Heart left ventricle (tissue), 16 donors: ENCODE results near the gene MB21D2. TPM values are rescaled to one million over a fixed set of nuclear protein-coding genes. Genes with fewer than 3 reads are reported as not detected.

Experiments used
- ATAC-seq, 4 donors: fragments of 200-7000 bp; cut with Tn5 transposase; one replicate each; pipeline ENCODE4 v1.9.1; 2020 to 2022; ENCODE audit warnings: moderate library complexity in 4 of 4, mild to moderate bottlenecking in 3 of 4, moderate number of reproducible peaks in 1 of 4
- DNase-seq, 5 donors: peaks; one replicate each; pipeline ENCODE4 v3.0.0-alpha.2; 2020
- H3K27ac ChIP-seq, 12 donors: fragments of 200-600 bp; sonication (generic) in 4 of 12; one replicate each; pipeline versions ENCODE4 v1.5.0 to v1.8.0; 2016 to 2022; ENCODE audit warnings: mild to moderate bottlenecking in 2 of 12
- H3K27me3 ChIP-seq, 9 donors: fragments of 200-600 bp; sonication (generic) in 2 of 9; one replicate each; pipeline versions ENCODE4 v1.5.1 to v1.8.0; 2016 to 2022; ENCODE audit warnings: mild to moderate bottlenecking in 3 of 9
- H3K36me3 ChIP-seq, 9 donors: fragments of 200-600 bp; sonication (generic) in 2 of 9; one replicate each; pipeline versions ENCODE4 v1.5.0 to v1.8.0; 2018 to 2022; ENCODE audit warnings: mild to moderate bottlenecking in 2 of 9
- H3K4me1 ChIP-seq, 12 donors: fragments of 200-600 bp; sonication (generic) in 4 of 12; one replicate each; pipeline versions ENCODE4 v1.5.0 to v1.8.0; 2016 to 2022; ENCODE audit warnings: mild to moderate bottlenecking in 3 of 12
- H3K4me3 ChIP-seq, 12 donors: fragments of 200-600 bp; sonication (generic) in 4 of 12; one replicate each; pipeline versions ENCODE4 v1.5.0 to v1.8.0; 2017 to 2022; ENCODE audit warnings: mild to moderate bottlenecking in 9 of 12, moderate library complexity in 4 of 12
- H3K9me3 ChIP-seq, 12 donors: fragments of 200-600 bp; sonication (generic) in 4 of 12; one replicate each; pipeline versions ENCODE4 v1.5.0 to v1.8.0; 2016 to 2022; ENCODE audit warnings: mild to moderate bottlenecking in 1 of 12
- CTCF ChIP-seq, 12 donors: fragments of 200-600 bp; sonication (generic) in 4 of 12; IDR thresholded peaks; one replicate each; pipeline versions ENCODE4 v1.5.0 to v1.8.0; 2018 to 2022; ENCODE audit warnings: antibody characterized with exemption in 12 of 12, mild to moderate bottlenecking in 5 of 12
- POLR2A ChIP-seq, 2 donors: fragments of 450-650 bp; IDR thresholded peaks; one replicate each; pipeline ENCODE4 v1.6.1; 2017; ENCODE audit warnings: antibody characterized with exemption in 2 of 2, mild to moderate bottlenecking in 2 of 2, moderate library complexity in 2 of 2
- WGBS, 4 donors: extraction: QIAGEN DNeasy Blood & Tissue Kit in 2 of 4; methylation state at CpG; one replicate each; pipeline versions ENCODE4 v1.1.5 to v1.1.7; 2013 to 2018; 5-methylcytosine and 5-hydroxymethylcytosine counted together
- intact Hi-C, 10 donors: fragments of 100-400 bp; cut with DNase I; formaldehyde crosslinking; loops; one replicate each; pipeline versions ENCODE4 v1.11.1 to v1.14.2; 2022
- polyA plus RNA-seq, 2 donors: library from polyadenylated mRNA; stranded (reverse); fragments of 200-250 nt; gene quantifications; one replicate each; pipeline ENCODE4 v1.2.3, GENCODE V29; 2013
- total RNA-seq, 9 donors: library from RNA; depleted of rRNA in 2 of 9; stranded (reverse); fragments of >200 nt in 2 of 9; fragmentation: NEBNext Ultra II Directional in 3 of 9; extraction: Animal tissue kit (Norgen Biotek cat#: 25700) in 3 of 9; gene quantifications; one replicate each; pipeline versions ENCODE4 v1.1.0 to v1.2.4, GENCODE V29; 2016 to 2023
- donor health status: ischemic (EF 13 %, LVEDD 7.1; RV severe dilation, severe dysfunction).
- donor health status: healthy with polysubstance abuse.
- donor health status: DM: no; HTN: yes; CAD: no.
- donor health status: DM: no; HTN: no; CAD: no.
- donor health status: ischemic (EF 25% LVEDD 6.9; RV normal size, moderate dysfunction).
- donor health status: ischemic (EF 25% LVEDD 5.7; RV mildly dilated, moderate dysfunction).
- donor health status: healthy.
- donor health status: DM: yes; HTN: yes; CAD: no.
- donor health status: ischemic (EF 35%, LVEDD 5.7; RV mildly dilated, moderate dysfunction).
- donor health status: nonischemic (EF 11% LVEDD 7.7; RV severe dilation, severe dysfunction).
- donor health status: DM: yes; HTN: yes; CAD: no.
- donor health status: PGD.
- donor health status: ischemic (EF 29% LVEDD 5.4; RV normal size, mild dysfunction).
- donor health status: nonischemic (EF 23%, LVEDD 6.1; RV moderate dilation, normal function).

MB21D2 gene
- total and polyA plus RNA-seq, 11 donors: 0.91 to 5.0 (median 3.1) TPM

GRCh38 chr3:192880313-192880712 is 37.3 kb downstream of the MB21D2 start:
- no peaks in the 10 kb centered on the region for H3K36me3 ChIP-seq
- ATAC-seq: no peak
- intact Hi-C loops: no loop called here
- DNase-seq: no peak
- H3K27me3 ChIP-seq: no peaks in the 10 kb centered on the region
- H3K4me1 ChIP-seq: peaks cover 0 to 14% (median 0%) of the 10 kb centered on the region in 12 donors
- no peaks in the 10 kb centered on the region for H3K9me3 ChIP-seq
- 57 to 66% (median 61%) methylated on average over 6 of the region's 6 CpGs for WGBS, 4 donors
- no peak overlapping the region for H3K27ac ChIP-seq
- no peak for TF ChIP-seq CTCF (IDR thresholded peaks at IDR 0.05)
- no peak for TF ChIP-seq POLR2A (IDR thresholded peaks at IDR 0.05)
- no peak overlapping the region for H3K4me3 ChIP-seq

DNA sequence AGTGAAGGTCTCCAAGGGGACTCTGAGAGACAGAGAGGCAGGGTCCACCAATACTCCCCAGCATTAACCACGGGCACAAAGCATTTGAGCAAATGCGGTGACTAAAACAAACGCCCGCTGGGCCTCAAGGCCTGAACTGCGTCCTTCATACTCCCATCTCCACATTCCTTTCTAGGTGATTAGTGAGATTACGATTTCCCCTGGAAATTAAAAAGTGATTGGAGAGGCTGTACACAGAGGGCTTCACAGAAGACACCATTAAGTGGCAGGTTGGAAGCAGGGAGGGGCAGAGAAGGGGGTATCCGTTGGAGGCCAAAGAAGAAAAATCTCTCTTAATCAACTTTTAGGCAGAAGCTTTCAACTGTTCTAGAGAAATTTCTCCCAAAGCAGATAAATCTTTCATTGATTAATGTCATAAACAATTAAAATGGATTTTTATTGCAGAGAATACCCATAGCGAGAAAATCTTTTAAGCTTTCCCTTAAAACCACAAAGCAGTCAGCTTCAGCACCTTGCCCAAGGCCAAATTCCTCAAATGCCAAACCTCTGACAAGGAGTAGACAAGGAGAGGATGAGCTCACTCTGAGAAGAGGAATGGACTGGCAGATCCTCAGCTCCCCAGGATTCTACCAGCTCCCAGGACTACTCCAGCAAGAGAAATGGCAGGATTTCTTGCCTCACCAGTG is 38.2 kb downstream of the MB21D2 start:
- TF ChIP-seq POLR2A (IDR thresholded peaks at IDR 0.05) (no peak), CTCF (IDR thresholded peaks at IDR 0.05) (no peak)
- Histone ChIP-seq H3K27ac (no peak overlapping the region), H3K27me3 (no peaks in the 10 kb centered on the region), H3K4me1 (peaks cover 0 to 14% (median 0%) of the 10 kb centered on the region in 12 donors), H3K36me3 (no peaks in the 10 kb centered on the region), H3K9me3 (no peaks in the 10 kb centered on the region), H3K4me3 (no peak overlapping the region)
- peak in 2 of 4 donors; percentile 53 to 74 for ATAC-seq
- intact Hi-C loops: no loop called here
- whole genome bisulfite sequencing, 4 donors: 75 to 81% (median 79%) methylated on average over 8 of the region's 8 CpGs
- DNase-seq: no peak

GRCh38 chr3:192875971-192876565 is 41.6 kb downstream of the MB21D2 start:
- Histone ChIP-seq H3K27me3 (no peaks in the 10 kb centered on the region), H3K36me3 (no peaks in the 10 kb centered on the region), H3K4me3 (no peak overlapping the region), H3K9me3 (no peaks in the 10 kb centered on the region), H3K27ac (no peak overlapping the region), H3K4me1 (peaks cover 0 to 17% (median 2%) of the 10 kb centered on the region in 12 donors)
- TF ChIP-seq POLR2A (IDR thresholded peaks at IDR 0.05): no peak
- 76 to 84% (median 82%) methylated on average over 3 of the region's 3 CpGs for WGBS, 4 donors
- intact Hi-C loops: no loop called here
- ATAC-seq (peak in 1 of 4 donors; percentile 17), DNase-seq (no peak)

- WGBS, 4 donors: 41 to 51% (median 46%) methylated on average over 5 of the region's 5 CpGs
- no peak for DNase-seq
- TF ChIP-seq CTCF (IDR thresholded peaks at IDR 0.05) (no peak), POLR2A (IDR thresholded peaks at IDR 0.05) (no peak)
- H3K4me3 ChIP-seq: no peak overlapping the region
- no peak overlapping the region for H3K27ac ChIP-seq
- no peaks in the 10 kb centered on the region for H3K36me3 ChIP-seq
- peak; percentile 36 to 82 (median 58) for ATAC-seq
- H3K4me1 ChIP-seq: peaks cover 3 to 46% (median 23%) of the 10 kb centered on the region in 12 donors
- intact Hi-C loops: no loop called here
- no peaks in the 10 kb centered on the region for H3K9me3 ChIP-seq
- no peaks in the 10 kb centered on the region for H3K27me3 ChIP-seq
These were observed 46.8 kb downstream of the MB21D2 start for GRCh38 chr3:192870822-192871221.
